HepG2 (cell line): ENCODE measurements around the gene TOP1. TPM values are rescaled to one million over a fixed set of nuclear protein-coding genes. Genes with fewer than 3 reads are reported as not detected.

Experiments
- AGO2 ChIP-seq: fragments of 200-400 bp; formaldehyde crosslinking; optimal IDR thresholded peaks from 2 replicates; pipeline ENCODE3; 2017; ENCODE audit warnings: mild to moderate bottlenecking, low read depth, low read length, moderate library complexity
- ARID4A ChIP-seq: sonication (generic); formaldehyde crosslinking; IDR thresholded peaks from 2 replicates; pipeline ENCODE4 v1.5.0; 2020; ENCODE audit warnings: mild to moderate bottlenecking, missing genetic modification reagents, borderline replicate concordance
- CBX2 ChIP-seq, 2 experiments: fragments of 200-600 bp in 1 of 2; sonication (generic); formaldehyde crosslinking in 1 of 2; IDR thresholded peaks; 2 replicates each; pipeline versions ENCODE4 v1.7.0 to v1.8.1; 2018 to 2022; ENCODE audit warnings: low read depth in 2 of 2, low read length in 1 of 2, mild to moderate bottlenecking in 1 of 2, missing genetic modification reagents in 1 of 2
- FOXA1 ChIP-seq, 2 experiments: fragments of 450-650 bp in 1 of 2; sonication (generic) in 1 of 2; formaldehyde crosslinking in 1 of 2; IDR thresholded peaks; 2 replicates each; pipeline versions ENCODE4 v1.4.0 to v1.6.1; 2016 to 2020; ENCODE audit warnings: missing genetic modification reagents in 1 of 2
- FOXM1 ChIP-seq: sonication (generic); formaldehyde crosslinking; IDR thresholded peaks from 2 replicates; pipeline ENCODE4 v1.5.0; 2020; ENCODE audit warnings: missing genetic modification reagents
- GMEB2 ChIP-seq: IDR thresholded peaks from 2 replicates; pipeline ENCODE4 v1.6.1; 2016; ENCODE audit warnings: missing biosample characterization, missing genetic modification reagents, low read depth
- HBP1 ChIP-seq: IDR thresholded peaks from 2 replicates; pipeline ENCODE4 v1.6.1; 2016; ENCODE audit warnings: low read depth, control low read depth
- LCORL ChIP-seq, 2 experiments: fragments of 450-650 bp in 1 of 2; sonication (generic) in 1 of 2; formaldehyde crosslinking in 1 of 2; IDR thresholded peaks; 2 replicates each; pipeline versions ENCODE4 v1.5.0 to v1.6.1; 2017 to 2020; ENCODE audit warnings: antibody characterized with exemption in 1 of 2, missing genetic modification reagents in 1 of 2
- MXD4 ChIP-seq: IDR thresholded peaks from 2 replicates; pipeline ENCODE4 v1.6.1; 2016; ENCODE audit warnings: mild to moderate bottlenecking, missing biosample characterization, missing genetic modification reagents
- MYC ChIP-seq: sonication (generic); formaldehyde crosslinking; IDR thresholded peaks from 2 replicates; pipeline ENCODE4 v1.9.0; 2021; ENCODE audit warnings: missing genetic modification reagents, borderline replicate concordance
- RFX5 ChIP-seq: IDR thresholded peaks from 2 replicates; pipeline ENCODE4 v1.6.1; 2011; ENCODE audit warnings: low read depth, low read length, improper control_type of control experiment
- USF2 ChIP-seq, 2 experiments: sonication (generic) in 1 of 2; formaldehyde crosslinking in 1 of 2; IDR thresholded peaks; 2 replicates each; pipeline versions ENCODE4 v1.5.1 to v1.6.1; 2011 to 2020; ENCODE audit warnings: borderline replicate concordance in 1 of 2, low read depth in 1 of 2, low read length in 1 of 2, mild to moderate bottlenecking in 1 of 2, missing genetic modification reagents in 1 of 2, moderate library complexity in 1 of 2
- ZNF160 ChIP-seq: sonication (generic); formaldehyde crosslinking; IDR thresholded peaks from 2 replicates; pipeline ENCODE4 v1.8.0; 2022; ENCODE audit warnings: mild to moderate bottlenecking, inconsistent platforms, missing genetic modification reagents
- ZNF234 ChIP-seq: sonication (generic); formaldehyde crosslinking; conservative IDR thresholded peaks from 2 replicates; pipeline ENCODE4 v1.5.1; 2020; ENCODE audit warnings: mild to moderate bottlenecking, missing genetic modification reagents
- ZNF367 ChIP-seq: sonication (generic); formaldehyde crosslinking; IDR thresholded peaks from 2 replicates; pipeline ENCODE4 v1.4.0; 2020; ENCODE audit warnings: missing genetic modification reagents, borderline replicate concordance
- ZNF83 ChIP-seq: sonication (generic); formaldehyde crosslinking; IDR thresholded peaks from 2 replicates; pipeline ENCODE4 v1.4.0; 2020; ENCODE audit warnings: missing genetic modification reagents, mild to moderate bottlenecking, borderline replicate concordance
- ZSCAN22 ChIP-seq: sonication (generic); formaldehyde crosslinking; IDR thresholded peaks from 2 replicates; pipeline ENCODE4 v1.4.0; 2020; ENCODE audit warnings: mild to moderate bottlenecking, missing genetic modification reagents
- polyA plus RNA-seq, 8 experiments: library from polyadenylated mRNA; depleted of rRNA in 3 of 8; stranded (reverse) in 7 of 8; unstranded in 1 of 8; fragments of >200 nt; fragmentation: Illumina TruSeq in 4 of 8; extraction: Trizol in 4 of 8; gene quantifications; 2 replicates each; pipeline versions ENCODE4 v1.2.1 to v1.2.3, GENCODE V29; 2011 to 2016; ENCODE audit warnings: low read depth in 4 of 8, missing spikeins in 1 of 8, mixed read lengths in 1 of 8; ENCODE audit not compliant: insufficient read depth in 1 of 8
- total RNA-seq, 5 experiments: library from RNA; depleted of rRNA; stranded (reverse); fragments of >200 nt; fragmentation: Illumina TruSeq; extraction: Trizol; gene quantifications; 2 replicates each; pipeline ENCODE4 v1.2.3, GENCODE V29; 2016; ENCODE audit warnings: low read depth in 1 of 5

TOP1 gene
- total and polyA plus RNA-seq, 2 of the 13 experiments (the other 11 are each of a cell fraction or from before 2014, with no cell fraction given): 10.2 to 19.4 TPM

GRCh38 chr20:41140226-41141133 is 111.9 kb downstream of the TOP1 start (continued):
- TF ChIP-seq GMEB2 (CRISPR knock-in tag): no peak
- TF ChIP-seq RFX5: no peak
- no peak for TF ChIP-seq LCORL (IDR thresholded peaks at IDR 0.05)
- 0 out of 2 replicates have a peak, but pooled peaks have one; percentile 31 for TF ChIP-seq LCORL (CRISPR knock-in tag; IDR thresholded peaks at IDR 0.05)
- no peak for TF ChIP-seq ZSCAN22 (CRISPR knock-in tag)
- TF ChIP-seq ZNF160: 0 out of 2 replicates have a peak, but pooled peaks have one; percentile 21
- TF ChIP-seq ZNF367 (CRISPR knock-in tag): 0 out of 2 replicates have a peak, but pooled peaks have one; percentile 69
- TF ChIP-seq AGO2: no peak
- TF ChIP-seq USF2 (IDR thresholded peaks at IDR 0.05; ENCODE audit: low read depth, low read length): no peak
- no peak for TF ChIP-seq USF2 (CRISPR knock-in tag; IDR thresholded peaks at IDR 0.05; ENCODE audit: borderline replicate concordance)
- no peak for TF ChIP-seq FOXM1
- no peak for TF ChIP-seq ZNF234
- TF ChIP-seq CBX2 (IDR thresholded peaks at IDR 0.05; ENCODE audit: low read depth, low read length): no peak
- no peak for TF ChIP-seq CBX2 (CRISPR knock-in tag; IDR thresholded peaks at IDR 0.05; ENCODE audit: low read depth)
- TF ChIP-seq HBP1 (CRISPR knock-in tag): peak; percentile 7; the same call in 1 of the 2 replicates
- peak; percentile 28; the same call in 1 of the 2 replicates for TF ChIP-seq ARID4A (CRISPR knock-in tag)
- no peak for TF ChIP-seq FOXA1 (IDR thresholded peaks at IDR 0.05)
- no peak for TF ChIP-seq FOXA1 (CRISPR knock-in tag; IDR thresholded peaks at IDR 0.05)
- peak; percentile 93 for TF ChIP-seq MYC (CRISPR knock-in tag)
- TF ChIP-seq MXD4 (CRISPR knock-in tag): peak; percentile 50; the same call in 1 of the 2 replicates
- no peak for TF ChIP-seq ZNF83 (CRISPR knock-in tag)
